ENCODE results near the gene RAB5B. TPM values are rescaled to one million over a fixed set of nuclear protein-coding genes. Genes with fewer than 3 reads are reported as not detected.

Gene RAB5B
- total RNA-seq, 2 donors from 2014 or later: 93.5 to 108 TPM

DNA sequence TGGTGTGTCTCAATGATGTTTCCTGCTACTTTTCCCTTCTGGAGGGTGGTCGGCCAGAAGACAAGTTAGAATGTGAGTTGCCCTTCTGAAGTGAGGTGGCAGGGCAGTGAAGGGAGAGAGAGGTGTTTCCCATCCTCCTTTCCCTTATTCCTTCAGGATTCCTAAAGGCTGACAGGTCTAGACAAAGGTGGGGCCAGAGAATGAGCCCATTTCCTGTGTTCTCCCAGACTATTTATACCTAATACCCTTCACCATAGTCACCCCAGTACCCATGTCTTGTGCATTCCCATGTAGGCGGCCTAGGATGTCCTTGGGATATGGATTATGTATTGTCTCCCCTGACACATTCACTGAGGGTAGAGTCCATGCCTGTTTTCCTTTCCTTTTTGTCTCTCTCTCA lies 35.9 kb upstream of the RAB5B start:
- Histone ChIP-seq H3K4me3 (no peak overlapping the region), H3K4me1 (peaks cover 0 to 29% of the 10 kb centered on the region in 2 donors), H3K36me3 (peaks cover 4% of the 10 kb centered on the region), H3K9me3 (no peaks in the 10 kb centered on the region), H3K27ac (no peak overlapping the region), H3K27me3 (no peaks in the 10 kb centered on the region)
- TF ChIP-seq, protein P1, sequence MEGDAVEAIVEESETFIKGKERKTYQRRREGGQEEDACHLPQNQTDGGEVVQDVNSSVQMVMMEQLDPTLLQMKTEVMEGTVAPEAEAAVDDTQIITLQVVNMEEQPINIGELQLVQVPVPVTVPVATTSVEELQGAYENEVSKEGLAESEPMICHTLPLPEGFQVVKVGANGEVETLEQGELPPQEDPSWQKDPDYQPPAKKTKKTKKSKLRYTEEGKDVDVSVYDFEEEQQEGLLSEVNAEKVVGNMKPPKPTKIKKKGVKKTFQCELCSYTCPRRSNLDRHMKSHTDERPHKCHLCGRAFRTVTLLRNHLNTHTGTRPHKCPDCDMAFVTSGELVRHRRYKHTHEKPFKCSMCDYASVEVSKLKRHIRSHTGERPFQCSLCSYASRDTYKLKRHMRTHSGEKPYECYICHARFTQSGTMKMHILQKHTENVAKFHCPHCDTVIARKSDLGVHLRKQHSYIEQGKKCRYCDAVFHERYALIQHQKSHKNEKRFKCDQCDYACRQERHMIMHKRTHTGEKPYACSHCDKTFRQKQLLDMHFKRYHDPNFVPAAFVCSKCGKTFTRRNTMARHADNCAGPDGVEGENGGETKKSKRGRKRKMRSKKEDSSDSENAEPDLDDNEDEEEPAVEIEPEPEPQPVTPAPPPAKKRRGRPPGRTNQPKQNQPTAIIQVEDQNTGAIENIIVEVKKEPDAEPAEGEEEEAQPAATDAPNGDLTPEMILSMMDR (IDR thresholded peaks at IDR 0.05): no peak
- no peak for DNase-seq (ENCODE audit: low spot score)

DNA sequence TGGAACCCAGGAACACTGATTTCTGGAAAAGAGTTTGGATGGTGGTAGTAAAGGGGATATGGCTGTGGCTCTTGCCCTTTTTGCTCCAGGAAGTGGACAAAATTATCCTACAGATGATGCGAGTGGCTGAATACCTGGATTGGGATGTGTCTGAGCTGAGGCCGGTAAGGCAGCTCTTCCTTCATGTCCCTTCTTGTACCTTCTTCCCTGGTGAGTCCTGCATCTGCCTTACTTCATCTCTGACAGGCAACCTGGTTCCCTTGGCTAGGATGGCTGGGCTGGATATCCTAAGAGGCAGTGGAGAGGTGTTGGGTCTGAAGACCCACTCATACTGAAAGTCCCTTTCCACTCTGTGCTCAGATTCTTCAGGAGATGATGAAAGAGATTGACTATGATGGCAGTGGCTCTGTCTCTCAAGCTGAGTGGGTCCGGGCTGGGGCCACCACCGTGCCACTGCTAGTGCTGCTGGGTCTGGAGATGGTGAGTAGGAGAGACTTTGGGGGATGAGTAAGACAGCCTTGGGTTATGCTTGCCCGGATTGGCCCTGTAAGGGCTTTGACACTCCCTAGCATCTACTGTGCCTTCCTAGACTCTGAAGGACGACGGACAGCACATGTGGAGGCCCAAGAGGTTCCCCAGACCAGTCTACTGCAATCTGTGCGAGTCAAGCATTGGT lies 34.9 kb upstream of the RAB5B start:
- TF ChIP-seq, protein P1 (IDR thresholded peaks at IDR 0.05): no peak
- Histone ChIP-seq H3K4me1 (peaks cover 0 to 23% of the 10 kb centered on the region in 2 donors), H3K36me3 (peaks cover 4% of the 10 kb centered on the region), H3K27ac (no peak overlapping the region), H3K9me3 (no peaks in the 10 kb centered on the region), H3K27me3 (no peaks in the 10 kb centered on the region), H3K4me3 (no peak overlapping the region)
- DNase-seq (ENCODE audit: low spot score): no peak

DNA sequence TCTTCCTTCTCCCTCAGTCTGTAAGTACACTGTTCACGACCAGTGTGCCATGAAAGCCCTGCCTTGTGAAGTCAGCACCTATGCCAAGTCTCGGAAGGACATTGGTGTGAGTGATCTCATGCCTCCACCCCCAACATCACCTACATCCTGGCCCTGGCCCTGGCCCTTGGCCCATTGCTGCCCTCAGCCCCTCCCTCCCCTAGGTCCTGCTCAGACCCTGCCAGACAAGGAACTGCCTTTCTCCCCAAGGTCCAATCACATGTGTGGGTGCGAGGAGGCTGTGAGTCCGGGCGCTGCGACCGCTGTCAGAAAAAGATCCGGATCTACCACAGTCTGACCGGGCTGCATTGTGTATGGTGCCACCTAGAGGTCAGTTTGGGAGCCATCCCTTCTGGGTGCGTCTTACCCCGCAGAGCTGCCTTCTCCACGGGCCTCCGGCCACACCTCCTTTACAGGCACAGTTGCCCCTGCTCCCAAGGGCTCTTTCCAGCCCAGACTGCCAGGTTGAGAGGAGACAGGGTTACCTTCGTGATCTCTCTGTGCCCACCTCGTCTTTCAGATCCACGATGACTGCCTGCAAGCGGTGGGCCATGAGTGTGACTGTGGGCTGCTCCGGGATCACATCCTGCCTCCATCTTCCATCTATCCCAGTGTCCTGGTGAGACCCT lies 33.7 kb upstream of the RAB5B start:
- no peaks in the 10 kb centered on the region for H3K27me3 ChIP-seq
- H3K36me3 ChIP-seq: peaks cover 4% of the 10 kb centered on the region
- DNase-seq (ENCODE audit: low spot score): peak; percentile 89
- peak overlapping the region in 1 of 2 donors; percentile 29 for H3K4me3 ChIP-seq
- no peak overlapping the region for H3K27ac ChIP-seq
- H3K9me3 ChIP-seq: no peaks in the 10 kb centered on the region
- peaks cover 0 to 17% of the 10 kb centered on the region in 2 donors for H3K4me1 ChIP-seq
- TF ChIP-seq, protein P1 (IDR thresholded peaks at IDR 0.05): peak; percentile 75 to 93

DNA sequence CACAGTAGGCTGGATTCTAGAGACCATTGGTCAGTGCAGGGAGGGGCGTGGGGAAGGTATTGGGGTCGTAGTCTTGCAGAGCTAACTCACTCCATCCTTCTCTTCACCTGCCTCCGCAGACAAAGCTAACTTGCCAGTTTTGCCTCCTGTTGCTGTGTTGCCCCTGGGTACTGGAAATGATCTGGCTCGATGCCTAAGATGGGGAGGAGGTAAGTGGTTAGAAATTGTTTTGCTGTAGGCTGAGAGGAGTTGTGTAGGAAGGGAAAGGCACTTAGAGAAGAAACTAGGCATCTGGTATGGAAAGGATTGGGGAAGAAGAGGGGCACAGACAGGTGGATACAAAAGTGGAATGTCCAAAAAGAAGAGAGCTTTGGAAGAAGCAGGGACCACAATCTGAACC lies 31.8 kb upstream of the RAB5B start:
- TF ChIP-seq, protein P1 (IDR thresholded peaks at IDR 0.05): no peak
- peaks cover 4% of the 10 kb centered on the region for H3K36me3 ChIP-seq
- H3K9me3 ChIP-seq: no peaks in the 10 kb centered on the region
- no peaks in the 10 kb centered on the region for H3K27me3 ChIP-seq
- no peak overlapping the region for H3K4me3 ChIP-seq
- DNase-seq (ENCODE audit: low spot score): no peak
- peaks cover 0 to 11% of the 10 kb centered on the region in 2 donors for H3K4me1 ChIP-seq
- H3K27ac ChIP-seq: no peak overlapping the region

DNA sequence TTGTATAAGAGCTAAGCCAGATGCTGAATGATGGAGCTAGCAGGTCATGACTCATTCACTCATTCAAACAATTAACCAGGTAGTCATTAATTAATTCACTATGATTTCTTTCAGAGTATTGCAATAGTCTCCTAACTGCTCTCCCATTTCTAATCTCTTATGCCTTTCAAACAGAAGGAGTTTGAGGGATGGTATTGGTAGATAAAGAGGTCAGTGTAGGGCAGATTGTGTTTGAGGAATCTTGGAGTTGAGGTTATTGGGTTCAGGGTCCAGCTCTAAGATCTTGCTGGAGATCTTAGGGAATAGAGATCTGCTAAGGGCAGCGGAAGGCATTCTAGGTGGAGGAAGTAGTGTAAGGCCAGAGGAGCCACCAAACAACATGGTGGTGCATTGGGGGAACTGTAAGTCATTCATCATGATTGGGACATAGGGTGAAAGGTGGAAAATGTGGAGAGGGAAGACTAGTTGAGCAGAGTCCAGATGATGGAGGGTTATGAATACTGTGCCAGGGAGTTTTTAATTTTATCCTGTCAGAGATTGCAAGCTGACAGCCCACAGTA lies 31.2 kb upstream of the RAB5B start:
- no peak for DNase-seq (ENCODE audit: low spot score)
- Histone ChIP-seq H3K27me3 (no peaks in the 10 kb centered on the region), H3K36me3 (peaks cover 4% of the 10 kb centered on the region), H3K4me3 (no peak overlapping the region), H3K9me3 (no peaks in the 10 kb centered on the region), H3K4me1 (peaks cover 0 to 11% of the 10 kb centered on the region in 2 donors), H3K27ac (no peak overlapping the region)
- TF ChIP-seq, protein P1 (IDR thresholded peaks at IDR 0.05): no peak

Measured in right atrium auricular region (tissue), 2 donors.